ENCODE data around the gene PAK4.

The PAK4 gene

DNA sequence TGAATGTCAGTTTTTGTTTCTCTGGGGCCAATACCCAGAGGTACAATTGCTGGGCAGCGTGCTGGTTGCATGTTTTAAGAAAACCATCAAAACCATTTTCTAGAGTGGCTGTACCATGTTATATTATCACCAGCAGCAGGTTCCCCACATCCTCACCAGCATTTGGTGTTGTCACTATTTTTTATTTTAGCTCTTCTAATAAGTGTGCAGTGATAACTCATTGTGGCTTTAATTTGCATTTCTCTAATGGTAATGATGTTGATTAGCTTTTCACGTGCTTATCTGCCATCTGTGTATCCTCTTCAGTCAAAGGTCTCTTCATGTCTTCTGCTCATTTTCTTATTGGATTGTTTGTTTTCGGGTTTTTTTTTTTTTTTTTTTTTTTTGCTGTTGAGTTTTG, 21.9 kb downstream of the PAK4 start:
- no peak for DNase-seq

DNA sequence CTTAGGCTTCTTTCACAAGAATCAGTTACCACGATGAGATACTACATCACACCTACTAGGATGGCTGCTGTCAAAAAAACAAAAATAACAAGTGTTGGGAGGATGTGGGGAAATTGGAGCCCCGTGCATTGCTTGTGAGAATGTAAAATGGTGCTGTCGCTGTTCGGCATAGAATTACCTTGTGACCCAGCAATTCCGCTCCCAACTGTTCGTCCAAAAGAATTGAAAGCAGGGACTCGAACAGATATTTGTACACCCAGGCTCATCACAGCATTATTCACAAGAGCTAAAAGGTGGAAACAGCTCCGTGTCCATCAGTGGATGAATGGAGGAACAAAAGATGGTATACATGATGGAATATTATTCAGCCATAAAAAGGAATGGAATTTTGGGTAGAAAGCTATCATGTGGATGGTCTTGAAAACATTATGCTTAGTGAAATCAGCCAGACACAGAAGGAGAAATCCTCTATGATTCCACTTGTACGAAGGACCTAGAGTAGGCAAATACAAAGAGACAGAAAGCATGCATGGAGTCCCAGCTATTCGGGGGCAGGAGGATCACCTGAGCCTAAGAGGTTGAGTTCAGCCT, 23.4 kb downstream of the PAK4 start:
- DNase-seq: no peak

DNA sequence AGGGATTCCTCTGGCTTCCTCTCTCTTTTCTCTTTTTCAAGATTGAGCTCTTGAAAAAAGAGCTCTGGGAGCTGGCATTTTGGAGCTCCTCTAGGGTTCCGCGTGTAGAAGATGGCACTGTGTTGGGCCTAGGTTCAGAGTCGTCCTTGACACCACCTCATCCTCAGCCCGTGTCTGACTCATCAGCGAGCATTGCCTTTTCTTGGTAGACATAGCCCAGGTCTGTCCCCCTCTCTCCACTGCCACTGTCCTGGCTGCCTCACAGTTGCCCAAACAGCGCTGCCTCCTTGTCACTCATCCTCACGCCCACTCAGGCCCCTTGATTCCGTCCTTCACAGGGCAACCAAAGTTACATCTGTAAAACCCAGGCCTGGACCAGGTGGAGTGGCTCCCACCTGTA, 24.6 kb downstream of the PAK4 start:
- DNase-seq: no peak

DNA sequence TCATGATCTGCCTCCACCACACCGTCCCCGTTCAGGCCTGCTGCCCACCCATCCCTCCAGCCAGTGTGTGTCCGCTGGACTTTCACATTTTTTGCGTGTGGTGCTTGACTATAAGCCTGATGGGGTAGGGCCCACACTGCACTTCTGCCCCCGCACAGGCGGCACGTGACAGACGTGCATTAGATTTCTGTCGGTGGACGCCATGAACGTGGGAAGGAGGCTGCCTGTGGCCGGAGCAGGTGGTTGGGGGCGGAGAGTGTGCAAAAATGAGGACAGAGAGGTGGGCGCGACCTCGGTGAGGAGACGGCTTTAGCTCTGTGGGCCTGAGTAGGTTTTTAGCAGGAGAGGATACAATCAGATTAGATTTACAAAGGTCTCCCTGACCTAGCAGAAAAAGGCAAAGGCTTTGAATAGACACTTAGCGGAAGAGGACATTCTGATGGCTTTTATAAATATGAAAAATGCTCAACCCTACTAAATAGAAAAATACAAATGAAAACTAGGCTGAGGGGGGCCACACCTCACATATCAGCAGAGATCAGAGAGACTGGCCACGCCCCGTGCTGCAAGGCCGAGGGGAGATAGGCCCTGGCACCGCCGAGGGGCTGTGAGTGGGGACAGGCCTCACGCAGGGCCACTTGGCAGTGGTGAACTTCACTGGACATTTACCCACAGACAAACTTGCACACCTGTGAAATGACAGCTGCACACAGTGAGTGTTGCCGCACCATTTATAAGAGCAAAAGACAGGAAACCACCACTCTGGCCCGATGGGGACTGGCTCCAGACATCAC, 25.4 kb downstream of the PAK4 start:
- no peak for DNase-seq

DNA sequence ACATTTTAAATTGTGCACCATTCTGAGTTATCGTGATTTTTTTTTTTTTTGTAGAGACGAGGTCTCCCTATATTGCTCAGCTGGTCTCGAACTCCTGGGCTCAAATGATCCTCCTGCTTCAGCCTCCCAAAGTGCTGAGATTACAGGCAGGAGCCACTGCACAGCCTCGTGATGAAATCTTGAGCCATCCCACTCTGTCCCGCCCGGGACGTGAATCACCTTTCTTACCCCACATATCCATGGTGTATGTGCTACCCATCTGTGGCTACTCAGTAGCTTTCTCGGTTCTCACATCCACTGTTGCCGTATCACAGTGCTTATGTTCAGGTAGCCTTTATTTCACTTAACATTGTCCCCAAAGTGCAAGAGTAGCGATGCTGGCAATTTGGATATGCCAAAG, 26.5 kb downstream of the PAK4 start:
- DNase-seq: no peak

DNA sequence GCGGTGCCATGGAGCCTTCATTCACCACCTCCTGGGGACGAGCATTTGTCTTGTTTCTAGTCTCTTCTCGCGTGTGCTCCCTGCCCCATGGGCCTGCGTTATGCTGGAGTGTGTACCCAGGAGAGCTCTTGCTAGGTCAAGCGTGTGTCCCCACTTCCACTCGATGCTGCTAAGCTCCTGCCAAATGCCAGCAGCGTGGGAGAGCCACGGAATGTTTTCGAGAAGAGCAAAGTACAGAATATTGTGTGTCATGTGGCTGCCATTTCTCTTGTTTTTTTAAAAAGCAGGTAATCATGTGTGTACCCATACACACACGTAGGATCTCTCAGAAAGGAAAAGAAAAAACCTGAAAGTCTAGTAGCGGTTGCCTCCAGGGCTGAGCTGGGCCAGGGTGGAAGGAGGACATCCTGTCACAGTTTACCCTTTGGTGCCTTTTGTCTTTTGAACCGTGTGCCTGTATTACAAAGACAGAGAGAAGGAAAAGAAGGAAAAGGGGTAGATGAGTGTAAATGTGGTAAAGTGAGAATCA, 28.6 kb downstream of the PAK4 start:
- no peak for DNase-seq

DNA sequence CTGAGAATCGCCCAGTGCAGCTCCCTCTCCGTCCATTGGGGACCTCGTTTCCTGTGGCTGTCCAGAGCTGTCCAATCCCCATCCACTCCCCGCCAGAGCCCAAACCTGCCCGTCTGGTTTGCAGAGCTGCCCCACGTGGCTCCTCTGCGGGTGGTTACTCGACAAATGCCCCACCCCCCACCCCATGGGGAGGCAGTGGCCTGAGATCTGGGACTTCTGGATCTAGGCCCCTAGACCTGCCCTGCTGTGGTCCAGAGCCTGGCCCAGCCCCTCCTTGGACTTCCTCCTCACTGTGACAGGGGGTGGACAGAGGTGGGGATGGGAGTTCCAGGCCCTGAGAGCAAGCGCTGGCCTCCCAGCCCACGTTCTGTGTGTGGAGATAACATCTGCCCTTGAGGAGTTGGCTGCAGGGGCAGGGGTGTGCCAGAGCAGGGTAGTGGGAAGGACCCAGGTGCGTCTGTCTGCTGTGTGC, 29.1 kb downstream of the PAK4 start:
- DNase-seq: no peak

DNA sequence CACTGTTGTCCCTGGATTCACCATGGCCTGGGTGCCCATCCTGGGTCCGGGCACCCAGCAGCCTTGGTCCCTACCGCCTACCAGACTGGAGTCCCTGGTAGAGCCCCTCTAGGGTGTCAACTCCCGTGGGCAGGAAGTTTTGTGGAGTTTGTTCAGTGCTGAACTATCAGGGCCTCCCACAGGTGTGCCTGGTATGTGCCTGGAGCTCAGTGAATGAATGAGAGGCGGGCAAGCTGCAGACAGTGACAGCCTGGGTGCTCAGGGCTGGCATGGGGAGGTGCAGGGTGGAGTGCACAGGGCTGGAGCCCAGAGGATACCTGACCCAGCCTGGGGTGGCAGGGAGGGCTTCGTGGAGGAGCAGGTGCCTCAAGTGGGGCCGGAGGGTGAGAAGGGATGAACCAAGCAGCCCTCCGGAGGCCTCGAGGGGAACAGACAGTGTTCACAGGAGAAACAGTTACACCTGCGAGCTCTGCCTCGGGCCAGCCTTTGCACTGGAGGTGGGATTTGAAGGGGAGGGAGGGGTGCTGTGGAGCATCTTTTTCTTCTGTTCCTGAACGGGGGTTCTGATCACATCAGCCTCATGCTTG, 29.6 kb downstream of the PAK4 start:
- DNase-seq: no peak

DNA sequence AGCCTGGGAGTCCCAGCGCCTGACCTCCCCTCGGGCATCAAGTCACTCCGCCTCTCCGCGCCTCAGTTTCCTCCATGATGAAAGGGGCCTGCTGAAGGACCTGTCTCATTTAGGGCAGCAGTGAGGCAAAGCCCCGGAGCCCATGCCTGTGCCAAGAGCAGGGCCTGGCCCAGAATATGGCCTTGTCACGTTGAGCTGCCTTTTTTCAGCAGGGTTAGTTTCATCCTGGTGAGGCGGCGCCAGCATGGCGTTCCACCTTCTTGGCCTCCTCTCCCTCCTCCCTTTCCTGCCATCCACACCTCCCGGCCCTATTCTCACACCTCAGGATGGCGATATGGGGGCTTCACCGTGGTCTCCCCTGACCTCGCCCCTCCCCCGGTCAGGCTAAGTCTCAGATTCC, 30.2 kb downstream of the PAK4 start:
- no peak for DNase-seq

DNA sequence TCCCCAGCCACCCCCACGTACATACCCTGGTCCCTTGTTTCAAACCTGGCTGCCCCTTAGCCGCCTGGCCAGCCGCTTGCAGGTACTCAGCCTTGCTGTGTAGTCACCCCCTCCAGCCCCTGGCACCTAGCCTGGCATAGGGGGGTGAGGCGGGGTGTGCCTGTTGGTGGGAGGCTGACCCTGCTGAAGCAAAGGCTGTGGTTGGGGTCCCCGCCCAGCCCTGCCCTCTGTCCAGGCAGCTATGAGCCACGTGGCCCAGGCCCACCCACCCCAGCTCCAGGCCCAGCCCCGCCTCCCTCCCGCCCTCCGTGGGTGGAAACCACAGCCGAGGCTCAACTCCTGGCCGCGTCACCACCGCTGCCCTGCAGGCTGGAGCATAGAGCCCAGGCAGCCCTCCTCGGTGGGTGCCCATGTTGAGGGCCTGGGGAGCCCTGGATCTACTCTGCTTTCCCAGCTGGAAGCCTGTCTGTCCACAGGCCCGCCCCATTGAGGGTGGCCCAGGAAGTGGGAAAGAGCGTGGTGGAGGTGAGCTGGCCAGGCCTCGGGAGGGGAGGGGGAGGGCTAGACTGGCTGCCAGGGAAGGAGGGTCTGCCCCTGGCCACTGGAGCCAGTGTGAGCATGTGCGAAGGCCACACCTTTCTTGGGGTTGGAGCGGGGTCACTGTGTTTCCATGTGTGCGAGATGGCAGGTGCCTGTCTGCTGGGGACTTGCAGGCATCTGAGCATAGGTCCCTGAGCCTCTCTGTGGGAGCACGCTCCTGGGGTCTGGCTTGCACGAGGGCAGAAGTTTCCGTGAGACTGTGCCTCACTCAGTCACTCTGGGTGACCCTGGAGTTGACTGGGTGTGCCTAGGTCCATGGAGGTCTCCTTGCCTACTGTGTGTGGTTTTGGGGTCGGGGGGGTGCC, 31.0 kb downstream of the PAK4 start:
- DNase-seq: no peak

DNA sequence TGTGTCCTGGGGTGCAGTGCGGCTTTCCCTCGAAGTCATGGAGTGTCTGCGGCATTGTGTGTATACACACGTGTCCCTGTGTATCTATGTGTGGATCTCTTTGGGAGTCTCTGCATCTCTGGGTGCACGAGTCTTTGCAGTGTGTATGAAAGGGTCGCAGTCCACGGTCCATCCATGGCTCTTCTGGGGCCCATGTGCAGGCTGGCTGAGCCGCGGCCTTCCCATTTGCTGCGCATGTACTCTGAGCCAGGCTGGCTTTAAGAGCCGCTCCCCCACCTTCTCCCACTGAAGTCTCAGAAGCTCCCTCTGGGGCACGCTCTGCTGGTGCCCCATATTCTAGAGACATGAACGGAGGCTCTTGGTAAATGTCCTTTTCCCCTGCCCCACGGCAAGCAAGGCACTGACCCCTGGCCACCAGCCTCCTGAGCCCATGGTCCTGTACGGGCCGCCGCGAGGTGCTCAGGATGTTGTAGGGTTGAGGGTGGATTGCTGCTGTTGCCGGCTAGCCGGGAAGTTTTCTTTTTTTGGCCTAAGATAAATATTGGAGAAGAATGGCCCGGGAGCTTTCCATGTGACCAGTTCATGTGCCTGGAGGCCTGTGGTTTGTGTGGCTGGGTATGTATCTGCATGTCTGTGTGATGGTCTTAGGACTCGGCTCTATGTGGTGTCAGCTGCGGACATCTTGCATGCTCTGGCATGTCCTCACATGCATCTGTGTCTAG, 31.9 kb downstream of the PAK4 start:
- no peak for DNase-seq

DNA sequence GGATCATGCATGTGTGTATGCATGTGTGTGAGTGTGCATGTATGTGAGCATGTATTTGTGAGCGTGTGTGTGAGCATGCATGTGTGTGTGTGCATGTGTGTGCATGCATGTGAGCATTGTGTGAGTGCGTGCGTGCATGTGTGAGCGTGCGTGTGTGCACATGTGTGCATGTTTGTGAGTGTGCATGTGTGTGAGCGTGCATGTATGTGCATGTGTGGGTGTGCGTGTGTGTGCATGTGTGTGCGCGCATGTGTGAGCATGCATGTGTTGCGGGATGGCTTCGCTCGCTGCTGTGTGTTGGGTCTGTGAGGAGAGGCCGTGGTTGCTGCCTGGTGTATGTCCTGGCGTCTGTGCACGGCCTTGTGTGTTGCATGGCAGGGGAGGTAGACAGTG, 32.4 kb downstream of the PAK4 start:
- no peak for DNase-seq

DNA sequence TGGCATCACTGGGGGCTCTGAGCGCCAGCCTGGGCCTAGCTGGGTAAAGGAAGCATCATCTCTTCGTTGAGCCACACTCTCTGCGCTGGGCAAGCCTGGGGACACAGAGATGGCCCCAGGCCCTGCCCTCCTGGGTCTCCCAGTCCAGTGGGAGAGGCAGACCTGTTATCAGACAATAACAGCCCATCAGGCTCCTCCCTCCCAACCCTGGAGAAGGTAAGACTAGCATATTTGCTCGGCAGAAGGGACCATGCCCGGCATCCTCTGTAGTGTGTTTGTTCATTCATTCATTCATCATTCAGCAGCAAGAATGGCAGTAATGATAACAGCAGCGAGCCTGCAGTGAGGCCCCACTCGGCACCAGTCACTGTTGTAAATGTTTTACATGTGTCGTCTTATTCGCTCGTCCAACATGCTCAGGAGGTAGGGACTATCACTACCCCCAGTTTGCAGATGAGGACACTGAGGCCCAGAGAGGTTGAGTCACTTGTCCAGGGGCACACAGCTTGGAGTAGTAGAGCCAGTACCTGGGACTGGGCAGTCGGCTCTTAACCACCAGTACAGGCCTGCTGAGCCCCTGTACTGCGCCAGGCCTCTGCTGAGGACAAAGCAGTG, 33.2 kb downstream of the PAK4 start:
- DNase-seq: no peak

DNA sequence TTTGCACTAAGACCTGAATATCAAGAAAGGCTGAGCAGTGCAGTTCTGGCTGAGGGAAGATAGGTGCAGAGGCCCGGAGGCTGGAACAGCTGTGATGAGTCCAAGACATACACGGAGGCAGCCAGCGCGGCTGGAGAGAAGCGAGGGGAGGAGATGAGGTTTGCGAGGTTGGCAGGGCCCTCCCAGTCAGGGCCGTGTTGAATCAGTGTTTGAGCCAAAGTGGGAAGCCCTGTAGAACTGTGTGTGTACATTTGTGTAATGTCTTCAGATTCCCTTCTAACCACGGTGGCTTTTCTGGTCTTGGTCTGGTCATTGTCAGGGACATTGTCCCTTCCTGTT, 34.9 kb downstream of the PAK4 start:
- no peak for DNase-seq

DNA sequence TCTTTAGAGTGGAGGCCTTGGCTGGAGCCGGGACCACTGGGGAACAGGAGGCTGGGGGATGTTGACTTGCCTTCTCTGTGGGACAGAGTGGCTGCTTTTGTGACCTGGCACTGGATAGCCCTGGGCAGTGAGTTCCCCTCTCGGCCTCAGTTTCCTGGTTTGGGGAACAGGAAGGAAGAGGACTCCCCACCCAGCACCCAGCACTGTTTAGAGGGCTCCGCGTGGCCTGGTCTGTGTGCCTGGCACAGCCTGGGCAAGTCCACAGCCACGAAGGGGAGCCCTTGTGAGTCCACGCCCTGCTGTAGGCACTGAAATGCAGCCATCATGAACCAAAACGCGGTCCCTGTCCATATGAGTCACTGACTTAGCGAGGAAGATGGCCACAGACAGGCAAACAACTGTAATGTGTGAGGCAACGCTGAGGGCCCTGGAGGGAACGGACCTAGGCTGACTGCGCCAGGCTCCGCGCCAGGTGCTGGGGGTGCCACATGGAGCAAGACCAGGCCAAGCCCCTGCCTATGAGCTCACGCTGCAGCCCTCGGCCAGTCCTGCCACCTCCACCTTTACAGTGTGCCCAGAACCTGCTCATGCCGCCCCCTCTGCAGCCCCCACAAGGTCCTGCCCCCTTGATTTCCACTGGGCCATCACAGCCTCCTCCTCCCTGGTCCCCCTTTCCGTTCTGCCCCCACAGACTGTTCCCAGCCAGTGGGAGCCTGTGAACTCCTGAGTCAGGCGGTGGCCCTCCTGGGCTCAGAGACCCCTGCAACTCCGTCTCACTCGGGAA, 35.5 kb downstream of the PAK4 start:
- DNase-seq: no peak

DNA sequence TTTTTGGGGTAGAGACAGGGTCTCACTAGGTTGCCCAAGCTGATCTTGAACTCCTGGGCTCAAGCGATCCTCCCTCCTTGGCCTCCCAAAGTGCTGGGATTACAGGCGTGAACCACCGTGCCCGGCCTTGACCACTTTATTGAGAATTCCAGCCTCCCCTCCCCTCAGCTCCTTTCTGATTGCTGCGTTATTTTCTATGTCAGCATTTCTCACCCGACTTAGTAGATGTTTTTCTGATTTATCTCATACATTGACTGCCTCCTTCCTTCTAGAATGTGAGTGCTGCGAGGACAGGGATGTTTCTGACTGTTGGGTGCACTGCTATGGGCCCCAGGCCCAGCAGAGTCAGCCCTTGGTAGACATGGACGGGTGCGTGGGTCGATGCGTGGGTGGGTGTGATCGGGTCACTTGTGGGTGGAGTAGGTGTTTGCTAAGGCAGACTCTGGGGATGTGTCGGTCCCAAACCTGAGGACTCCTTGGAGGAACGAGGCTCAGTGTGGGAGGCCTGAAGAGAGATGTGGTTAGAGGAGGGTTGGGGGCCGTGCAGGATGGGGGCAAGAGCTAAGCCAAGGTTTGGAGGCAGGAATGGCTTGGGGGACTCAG, 37.0 kb downstream of the PAK4 start:
- DNase-seq: no peak

DNA sequence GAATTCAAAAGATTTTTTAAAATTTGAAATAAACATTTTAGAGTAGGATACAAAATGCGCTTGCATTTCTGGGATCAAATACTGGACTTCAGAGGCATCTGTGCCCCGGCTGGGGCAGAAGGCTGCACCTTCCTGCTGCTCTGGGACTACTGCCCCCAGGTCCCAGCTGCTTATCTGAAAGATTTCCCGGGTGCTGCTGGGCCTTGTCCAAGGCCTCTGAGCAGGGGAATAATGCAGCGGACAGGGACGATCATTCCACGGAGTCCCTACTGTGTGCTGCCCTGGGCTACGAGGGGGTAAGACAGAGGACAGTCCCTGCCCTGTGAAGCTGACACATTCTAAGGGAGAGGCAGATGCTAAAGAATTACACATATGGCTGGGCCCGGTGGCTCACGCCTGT, 38.0 kb downstream of the PAK4 start:
- DNase-seq: no peak

DNA sequence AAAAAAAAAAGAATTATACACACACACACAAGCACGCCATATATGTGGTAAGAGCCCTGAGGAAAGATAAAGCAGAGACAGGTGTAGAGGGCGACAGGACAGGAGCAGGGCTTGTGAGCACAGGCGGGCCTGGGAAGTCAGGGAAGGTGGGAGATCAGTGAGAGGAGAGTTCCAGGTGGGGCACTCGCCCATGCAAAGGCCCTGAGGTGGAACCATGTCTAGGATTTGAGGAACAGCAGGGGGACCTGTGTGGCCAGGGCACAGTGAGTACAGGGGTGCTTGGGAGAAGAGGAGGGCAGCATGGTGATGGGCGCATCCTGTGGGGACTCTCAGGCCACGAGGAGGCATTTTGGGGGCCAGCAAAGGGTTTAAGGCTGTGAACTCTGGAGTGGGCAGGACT, 38.7 kb downstream of the PAK4 start:
- DNase-seq: no peak

DNA sequence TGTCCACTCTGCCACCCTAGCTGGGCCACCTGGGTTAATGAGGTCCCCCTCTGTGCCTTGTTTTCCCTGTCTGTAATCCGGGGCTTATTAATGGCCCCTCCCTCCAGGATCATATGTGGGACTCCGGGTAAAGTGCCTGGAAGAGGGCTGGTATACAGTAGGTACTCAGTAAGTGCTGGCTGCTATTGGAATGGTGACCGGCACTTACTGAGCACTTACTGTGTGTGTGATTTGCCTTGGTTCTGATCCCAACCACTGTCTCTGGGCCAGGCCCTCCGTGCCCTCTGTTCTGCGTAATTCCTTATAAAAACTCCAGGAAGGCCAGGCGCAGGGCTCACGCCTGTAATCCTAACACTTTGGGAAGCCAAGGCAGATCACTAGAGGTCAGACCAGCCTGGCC, 40.3 kb downstream of the PAK4 start:
- DNase-seq: no peak

DNA sequence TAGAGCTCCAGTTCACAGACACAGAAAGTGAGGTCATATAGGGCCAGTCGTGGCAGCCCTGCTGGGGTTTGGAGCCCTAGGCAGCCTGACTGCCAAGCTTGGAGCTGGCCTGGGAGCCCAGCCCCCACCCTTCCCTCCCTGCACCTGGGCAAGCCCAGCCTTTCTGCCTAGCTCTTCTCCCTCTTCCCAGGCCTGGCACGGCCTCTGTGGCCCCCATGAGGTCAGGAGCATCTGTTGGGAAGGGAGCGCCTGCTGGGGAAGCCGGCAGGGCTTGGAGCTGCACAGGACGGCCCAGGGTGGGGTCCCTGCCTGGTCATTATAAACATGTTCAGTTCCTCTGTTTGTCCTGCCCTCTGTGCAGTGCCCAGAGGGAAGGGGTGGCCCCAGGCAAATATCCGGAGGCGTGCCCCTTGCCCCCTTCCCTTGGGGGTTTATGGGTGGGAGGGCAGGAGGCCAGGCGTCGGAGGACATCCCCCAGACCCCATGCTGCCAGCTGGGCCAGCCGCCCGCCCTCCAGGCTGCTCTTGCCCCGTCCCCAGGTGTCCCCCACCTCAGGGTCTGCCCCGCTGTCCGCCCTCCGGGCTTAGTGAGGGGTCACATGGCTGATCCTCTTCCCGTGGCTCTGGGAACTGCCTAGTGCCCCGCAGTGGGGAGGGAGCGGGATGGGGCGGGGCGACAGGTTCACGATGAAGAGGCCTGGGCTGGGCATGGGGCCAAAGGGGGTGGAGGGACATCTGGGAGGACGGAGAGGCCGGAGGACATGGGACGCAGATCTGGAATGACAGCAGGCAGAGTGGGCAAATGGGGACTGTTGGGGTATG, 41.2 kb downstream of the PAK4 start:
- DNase-seq: no peak

Measured in effector CD4-positive, alpha-beta T cell (primary cell).